OCI-LY1 (cell line): ENCODE measurements around the gene CAMTA1.
"Not testable (repeated sequence)": the region's sequence is repeated elsewhere in the genome, so short reads cannot be mapped to it uniquely, and the experiment has no call there.

ENCODE experiments used
- H2AFZ ChIP-seq: fragments of 200-600 bp; sonication (generic), shearing (Covaris generic); 2 replicates; pipeline ENCODE4 v1.6.0; 2014; ENCODE audit warnings: antibody characterized with exemption, mild to moderate bottlenecking, low read length
- H3F3A ChIP-seq: fragments of 200-600 bp; sonication (generic), shearing (Covaris generic); 2 replicates; pipeline ENCODE4 v1.6.0; 2014; ENCODE audit warnings: mild to moderate bottlenecking, antibody characterized with exemption, low read length, moderate library complexity; ENCODE audit not compliant: insufficient read depth
- H3K27ac ChIP-seq: fragments of 200-600 bp; sonication (generic); 2 replicates; pipeline ENCODE4 v1.5.1; 2014; ENCODE audit warnings: low read length, mixed run types, mild to moderate bottlenecking, low read depth; ENCODE audit not compliant: poor library complexity, severe bottlenecking
- H3K27me3 ChIP-seq: fragments of 200-600 bp; sonication (generic); 2 replicates; pipeline ENCODE4 v1.6.0; 2014; ENCODE audit warnings: antibody characterized with exemption, mild to moderate bottlenecking, low read length, moderate library complexity; ENCODE audit not compliant: insufficient read depth
- H3K36me3 ChIP-seq: fragments of 200-600 bp; sonication (generic); 2 replicates; pipeline ENCODE4 v1.6.1; 2014; ENCODE audit warnings: mild to moderate bottlenecking, antibody characterized with exemption, low read length, moderate library complexity, mixed read lengths; ENCODE audit not compliant: insufficient read depth
- H3K4me1 ChIP-seq: fragments of 200-600 bp; sonication (generic); 2 replicates; pipeline ENCODE4 v1.5.1; 2014; ENCODE audit warnings: mild to moderate bottlenecking, low read length, moderate library complexity; ENCODE audit not compliant: insufficient read depth, severe bottlenecking
- H3K4me2 ChIP-seq: fragments of 200-600 bp; sonication (generic), shearing (Covaris generic); 2 replicates; pipeline ENCODE4 v1.6.1; 2014; ENCODE audit warnings: low read length
- H3K4me3 ChIP-seq: fragments of 200-600 bp; sonication (generic); 2 replicates; pipeline ENCODE4 v1.5.1; 2014; ENCODE audit warnings: low read length, low read depth, mild to moderate bottlenecking, mixed read lengths; ENCODE audit not compliant: poor library complexity, severe bottlenecking
- H3K79me2 ChIP-seq: fragments of 200-600 bp; shearing (Covaris generic); 2 replicates; pipeline ENCODE4 v1.6.1; 2016; ENCODE audit warnings: mixed run types, low read length, mixed read lengths; ENCODE audit not compliant: insufficient read depth
- H3K9ac ChIP-seq: fragments of 200-600 bp; sonication (generic), shearing (Covaris generic); 2 replicates; pipeline ENCODE4 v1.6.1; 2014; ENCODE audit warnings: mild to moderate bottlenecking, low read length, mixed read lengths
- H3K9me2 ChIP-seq: fragments of 200-600 bp; sonication (generic), shearing (Covaris generic); 2 replicates; pipeline ENCODE4 v1.6.1; 2014; ENCODE audit warnings: low read depth, mild to moderate bottlenecking, low read length, mixed read lengths
- H3K9me3 ChIP-seq: fragments of 200-600 bp; shearing (Covaris generic); 2 replicates; pipeline ENCODE4 v1.6.1; 2014; ENCODE audit warnings: low read length, mixed read lengths
- H4K20me1 ChIP-seq: fragments of 200-600 bp; sonication (generic), shearing (Covaris generic); 2 replicates; pipeline ENCODE4 v1.6.0; 2016; ENCODE audit warnings: mild to moderate bottlenecking, low read length; ENCODE audit not compliant: insufficient read depth
- EZH2 ChIP-seq: fragments of 200-600 bp; sonication (generic), shearing (Covaris generic); IDR thresholded peaks from 2 replicates; pipeline ENCODE4 v1.8.0; 2017; ENCODE audit warnings: borderline replicate concordance, mixed run types, mild to moderate bottlenecking, antibody characterized with exemption, low read length, moderate library complexity, mixed read lengths
- TF ChIP-seq, protein P1 (sequence below): fragments of 200-600 bp; sonication (generic), shearing (Covaris generic); IDR thresholded peaks from 2 replicates; pipeline ENCODE4 v1.5.1; 2017; ENCODE audit warnings: mild to moderate bottlenecking, antibody characterized with exemption, low read length, moderate library complexity, mixed read lengths

CAMTA1 gene

DNA sequence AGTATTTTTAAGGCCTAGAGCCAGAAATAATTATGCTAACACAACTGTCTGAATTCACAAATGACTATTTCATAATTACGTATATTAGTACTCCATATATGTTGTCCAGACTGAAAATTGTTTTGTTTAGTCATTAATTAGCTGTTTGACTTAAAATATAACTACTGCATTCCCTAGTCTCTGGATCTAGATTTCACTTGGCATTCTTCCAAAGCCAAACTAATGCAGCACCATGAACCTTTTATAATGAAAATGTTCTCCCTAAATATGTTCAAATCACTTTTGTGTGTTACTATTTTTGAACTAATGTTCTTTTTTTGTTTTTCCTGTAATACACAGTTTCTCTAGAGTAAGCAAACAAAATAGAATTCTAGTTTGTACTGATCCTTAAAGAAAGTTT is 46.1 kb downstream of the CAMTA1 start:
- no peaks in the 10 kb centered on the region for H3K9me3 ChIP-seq
- no peak overlapping the region for H2AFZ ChIP-seq
- peaks cover 11% of the 10 kb centered on the region; the same call in 1 of the 2 replicates for H3K36me3 ChIP-seq
- no peak for TF ChIP-seq EZH2
- TF ChIP-seq, protein P1, sequence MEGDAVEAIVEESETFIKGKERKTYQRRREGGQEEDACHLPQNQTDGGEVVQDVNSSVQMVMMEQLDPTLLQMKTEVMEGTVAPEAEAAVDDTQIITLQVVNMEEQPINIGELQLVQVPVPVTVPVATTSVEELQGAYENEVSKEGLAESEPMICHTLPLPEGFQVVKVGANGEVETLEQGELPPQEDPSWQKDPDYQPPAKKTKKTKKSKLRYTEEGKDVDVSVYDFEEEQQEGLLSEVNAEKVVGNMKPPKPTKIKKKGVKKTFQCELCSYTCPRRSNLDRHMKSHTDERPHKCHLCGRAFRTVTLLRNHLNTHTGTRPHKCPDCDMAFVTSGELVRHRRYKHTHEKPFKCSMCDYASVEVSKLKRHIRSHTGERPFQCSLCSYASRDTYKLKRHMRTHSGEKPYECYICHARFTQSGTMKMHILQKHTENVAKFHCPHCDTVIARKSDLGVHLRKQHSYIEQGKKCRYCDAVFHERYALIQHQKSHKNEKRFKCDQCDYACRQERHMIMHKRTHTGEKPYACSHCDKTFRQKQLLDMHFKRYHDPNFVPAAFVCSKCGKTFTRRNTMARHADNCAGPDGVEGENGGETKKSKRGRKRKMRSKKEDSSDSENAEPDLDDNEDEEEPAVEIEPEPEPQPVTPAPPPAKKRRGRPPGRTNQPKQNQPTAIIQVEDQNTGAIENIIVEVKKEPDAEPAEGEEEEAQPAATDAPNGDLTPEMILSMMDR, result no peak
- H3F3A ChIP-seq, result no peaks in the 10 kb centered on the region
- no peaks in the 10 kb centered on the region for H3K27me3 ChIP-seq
- no peaks in the 10 kb centered on the region for H3K9me2 ChIP-seq
- H4K20me1 ChIP-seq, result no peaks in the 10 kb centered on the region
- H3K4me3 ChIP-seq, result no peak overlapping the region
- H3K4me1 ChIP-seq, result no peaks in the 10 kb centered on the region
- H3K79me2 ChIP-seq, result peaks cover 7% of the 10 kb centered on the region; the same call in 1 of the 2 replicates
- no peak overlapping the region for H3K9ac ChIP-seq
- H3K27ac ChIP-seq, result no peak overlapping the region
- no peak overlapping the region for H3K4me2 ChIP-seq

DNA sequence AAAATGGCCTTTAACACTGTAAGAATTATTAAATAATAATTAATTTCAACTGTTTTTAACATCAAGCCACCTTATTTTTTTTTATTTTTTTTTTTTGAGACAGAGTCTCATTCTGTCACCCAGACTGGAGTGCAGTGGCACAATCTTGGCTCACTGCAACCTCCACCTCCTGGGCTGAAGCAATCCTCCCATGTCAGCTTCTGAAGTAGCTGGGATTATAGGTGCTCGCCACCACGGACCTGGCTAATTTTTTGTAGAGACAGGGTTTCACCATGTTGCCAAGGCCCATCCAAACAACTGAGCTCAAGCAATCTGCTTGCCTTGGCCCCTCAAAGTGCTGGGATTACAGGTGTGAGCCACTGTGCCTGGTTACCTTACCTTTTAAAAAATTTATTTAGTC is 46.8 kb downstream of the CAMTA1 start:
- not testable (repeated sequence) for H3F3A ChIP-seq, H3K9ac ChIP-seq, H2AFZ ChIP-seq, H4K20me1 ChIP-seq, H3K79me2 ChIP-seq, H3K4me3 ChIP-seq, H3K9me2 ChIP-seq, H3K27me3 ChIP-seq, H3K4me1 ChIP-seq, H3K4me2 ChIP-seq, H3K9me3 ChIP-seq, H3K27ac ChIP-seq
- H3K36me3 ChIP-seq, result peaks cover 11% of the 10 kb centered on the region; the same call in 1 of the 2 replicates

DNA sequence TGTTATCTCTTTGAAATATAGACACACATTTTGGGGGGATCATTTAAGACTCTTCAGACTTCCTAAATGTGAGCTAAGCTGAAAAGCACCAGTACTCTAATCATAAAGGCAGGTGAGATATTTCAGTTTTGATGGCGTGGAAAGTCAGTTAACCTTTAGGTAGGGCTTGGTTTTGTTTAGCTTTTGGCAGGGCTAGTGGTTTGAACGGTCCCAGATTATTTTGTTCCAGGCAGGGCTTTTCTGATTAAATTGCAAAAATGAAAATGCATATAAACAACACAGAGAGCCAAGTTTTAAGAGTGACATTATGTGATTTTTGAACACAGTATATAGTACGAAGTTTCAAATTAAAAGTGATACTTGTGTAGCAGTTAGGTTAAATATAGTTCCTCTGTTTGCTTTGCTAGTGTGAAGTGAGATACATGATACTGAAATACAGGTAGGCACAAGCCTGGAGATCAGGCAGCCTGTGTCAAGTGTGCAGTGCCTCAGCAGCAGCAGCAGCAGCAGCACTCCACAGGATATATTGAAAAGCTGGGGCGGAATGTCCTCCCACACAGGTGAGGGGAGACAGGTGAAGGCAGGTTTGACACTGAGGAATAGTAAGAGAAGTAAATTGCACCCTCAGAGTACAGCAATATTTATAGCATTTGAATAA is 47.4 kb downstream of the CAMTA1 start:
- Histone ChIP-seq H3K36me3 (peaks cover 9% of the 10 kb centered on the region; the same call in 1 of the 2 replicates), H3K9me3 (no peaks in the 10 kb centered on the region), H3K27ac (no peak overlapping the region), H3K4me1 (no peaks in the 10 kb centered on the region), H3K27me3 (no peaks in the 10 kb centered on the region), H3K4me3 (no peak overlapping the region), H3K9me2 (no peaks in the 10 kb centered on the region), H4K20me1 (no peaks in the 10 kb centered on the region), H2AFZ (no peak overlapping the region), H3K79me2 (peaks cover 2% of the 10 kb centered on the region; the same call in 1 of the 2 replicates), H3K9ac (no peak overlapping the region), H3K4me2 (no peak overlapping the region), H3F3A (no peaks in the 10 kb centered on the region)
- no peak for TF ChIP-seq EZH2

DNA sequence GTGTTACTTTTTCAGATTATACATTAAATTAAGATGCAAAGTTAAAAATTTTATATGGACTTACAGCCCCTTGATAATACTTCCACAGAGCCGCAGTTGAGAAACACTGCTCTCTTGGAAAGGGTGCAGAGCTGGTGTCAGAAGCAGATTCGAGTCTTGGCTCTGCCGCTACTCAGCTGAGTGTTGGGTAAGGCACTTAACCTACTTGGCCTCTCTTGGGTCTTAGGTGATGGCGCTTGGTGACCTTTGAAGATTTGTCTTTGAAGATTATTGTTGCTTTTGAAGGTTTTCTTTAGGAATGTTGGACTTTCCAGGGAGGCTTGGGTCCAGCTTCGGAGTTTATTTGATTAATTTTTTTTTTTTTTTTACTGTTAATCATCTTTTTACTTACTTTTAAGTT is 48.5 kb downstream of the CAMTA1 start:
- H2AFZ ChIP-seq, result no peak overlapping the region
- no peaks in the 10 kb centered on the region for H3K9me3 ChIP-seq
- H3K27me3 ChIP-seq, result no peaks in the 10 kb centered on the region
- no peak overlapping the region for H3K4me2 ChIP-seq
- peaks cover 13% of the 10 kb centered on the region; the same call in 1 of the 2 replicates for H3K36me3 ChIP-seq
- H3K9ac ChIP-seq, result no peak overlapping the region
- TF ChIP-seq, protein P1, result no peak
- no peak for TF ChIP-seq EZH2
- H3K79me2 ChIP-seq, result no peaks in the 10 kb centered on the region; the same call in 1 of the 2 replicates
- H4K20me1 ChIP-seq, result no peaks in the 10 kb centered on the region
- no peaks in the 10 kb centered on the region for H3K9me2 ChIP-seq
- no peak overlapping the region for H3K4me3 ChIP-seq
- H3F3A ChIP-seq, result no peaks in the 10 kb centered on the region
- no peaks in the 10 kb centered on the region for H3K4me1 ChIP-seq
- H3K27ac ChIP-seq, result no peak overlapping the region
